GM23338 (cell line): ENCODE measurements around the gene THY1. TPM values are rescaled to one million over a fixed set of nuclear protein-coding genes. Genes with fewer than 3 reads are reported as not detected.

ENCODE experiments used
- ATAC-seq: fragments of 200-7000 bp; cut with Tn5 transposase; 3 replicates; pipeline ENCODE4 v1.9.1; 2020
- DNase-seq: peaks from one replicate; pipeline ENCODE4 v3.0.0-alpha.2; 2015; ENCODE audit warnings: low spot score
- H2AFZ ChIP-seq: fragments of 200-600 bp; sonication (generic); 2 replicates; pipeline ENCODE4 v1.8.0; 2016; ENCODE audit warnings: antibody characterized with exemption, mild to moderate bottlenecking, moderate library complexity
- H3F3A ChIP-seq: fragments of 200-600 bp; sonication (generic); replicated peaks from 2 replicates; pipeline ENCODE4 v1.8.0; 2017; ENCODE audit warnings: antibody characterized with exemption, mixed run types, low read depth
- H3K27ac ChIP-seq: fragments of 200-600 bp; sonication (generic); 2 replicates; pipeline ENCODE4 v1.6.1; 2016; ENCODE audit warnings: low read depth
- H3K27me3 ChIP-seq: fragments of 200-600 bp; sonication (generic); 2 replicates; pipeline ENCODE4 v1.8.0; 2016; ENCODE audit warnings: mild to moderate bottlenecking, mixed run types, moderate library complexity; ENCODE audit not compliant: insufficient read depth
- H3K36me3 ChIP-seq: fragments of 200-600 bp; sonication (generic); 2 replicates; pipeline ENCODE4 v1.8.0; 2016; ENCODE audit warnings: mild to moderate bottlenecking; ENCODE audit not compliant: insufficient read depth
- H3K4me1 ChIP-seq: fragments of 200-600 bp; sonication (generic); 2 replicates; pipeline ENCODE4 v1.8.0; 2016; ENCODE audit warnings: mild to moderate bottlenecking, moderate library complexity; ENCODE audit not compliant: insufficient read depth
- H3K4me2 ChIP-seq: fragments of 200-600 bp; sonication (generic); 2 replicates; pipeline ENCODE4 v1.7.1; 2017; ENCODE audit warnings: mixed run types
- H3K4me3 ChIP-seq: fragments of 200-600 bp; sonication (generic); 2 replicates; pipeline ENCODE4 v1.6.1; 2016; ENCODE audit warnings: mixed run types
- H3K79me2 ChIP-seq: fragments of 200-600 bp; sonication (generic); replicated peaks from 2 replicates; pipeline ENCODE4 v1.8.0; 2017; ENCODE audit warnings: mild to moderate bottlenecking; ENCODE audit not compliant: insufficient read depth
- H3K9me2 ChIP-seq: fragments of 200-600 bp; sonication (generic); 2 replicates; pipeline ENCODE4 v1.8.0; 2017; ENCODE audit not compliant: insufficient read depth
- H4K20me1 ChIP-seq: fragments of 200-600 bp; sonication (generic); replicated peaks from 2 replicates; pipeline ENCODE4 v1.8.0; 2017; ENCODE audit warnings: mild to moderate bottlenecking; ENCODE audit not compliant: insufficient read depth
- H3K27ac Mint-ChIP-seq: 2 replicates; pipeline ENCODE4 v1.8.0; 2020; ENCODE audit warnings: inconsistent platforms, mild to moderate bottlenecking, moderate library complexity, mixed read lengths
- H3K27me3 Mint-ChIP-seq: 3 replicates; pipeline ENCODE4 v1.8.0; 2022; ENCODE audit warnings: low read depth, mild to moderate bottlenecking, moderate library complexity, mixed read lengths, inconsistent platforms; ENCODE audit not compliant: insufficient read depth, poor library complexity
- H3K36me3 Mint-ChIP-seq: 3 replicates; pipeline ENCODE4 v1.8.0; 2021; ENCODE audit warnings: low read depth, mild to moderate bottlenecking, inconsistent platforms, moderate library complexity, mixed read lengths
- H3K4me1 Mint-ChIP-seq: 3 replicates; pipeline ENCODE4 v1.8.0; 2020; ENCODE audit warnings: mild to moderate bottlenecking, inconsistent platforms, mixed read lengths
- H3K4me3 Mint-ChIP-seq: 3 replicates; pipeline ENCODE4 v1.8.0; 2021; ENCODE audit warnings: moderate library complexity, mild to moderate bottlenecking, inconsistent platforms, mixed read lengths
- H3K9me3 Mint-ChIP-seq: 3 replicates; pipeline ENCODE4 v1.8.0; 2020; ENCODE audit warnings: moderate library complexity, mild to moderate bottlenecking, inconsistent platforms, mixed read lengths
- CREB1 ChIP-seq: fragments of 250-450 bp; sonication (Bioruptor Pico); IDR thresholded peaks from 2 replicates; pipeline ENCODE4 v1.5.0; 2020; ENCODE audit warnings: low read depth, mild to moderate bottlenecking, moderate library complexity
- POLR2AphosphoS5 ChIP-seq: IDR thresholded peaks from 2 replicates; pipeline ENCODE4 v1.6.1; 2016; ENCODE audit warnings: antibody characterized with exemption, low read depth
- STAT1 ChIP-seq: IDR thresholded peaks from one replicate; pipeline ENCODE4 v1.6.1; 2016; ENCODE audit warnings: antibody characterized with exemption; ENCODE audit not compliant: unreplicated experiment
- ZNF114 ChIP-seq: fragments of 250-450 bp; sonication (Bioruptor Pico); IDR thresholded peaks from 2 replicates; pipeline ENCODE4 v1.5.0; 2020; ENCODE audit warnings: mild to moderate bottlenecking, moderate library complexity
- polyA plus RNA-seq: library from polyadenylated mRNA; unstranded; fragments of >200 nt; fragmentation: Nextera tagmentation; extraction: Ambion mirVana; gene quantifications from 2 replicates; pipeline ENCODE4 v1.2.1, GENCODE V29; 2016
- total RNA-seq: library from RNA; depleted of rRNA; stranded (reverse); fragments of >200 nt; shearing (Covaris generic); gene quantifications from 2 replicates; pipeline ENCODE4 v1.2.3, GENCODE V29; 2014
- TF ChIP-seq, protein P1 (sequence below), 2 experiments: fragments of 200-600 bp in 1 of 2; sonication (generic) in 1 of 2; conservative IDR thresholded peaks; 2 replicates each; pipeline versions ENCODE4 v1.5.1 to v1.6.1; 2016 to 2017; ENCODE audit warnings: antibody characterized with exemption in 2 of 2, low read depth in 2 of 2, mild to moderate bottlenecking in 2 of 2, moderate library complexity in 1 of 2
- TF ChIP-seq, protein P2 (sequence below): IDR thresholded peaks from 2 replicates; pipeline ENCODE4 v1.6.1; 2016; ENCODE audit warnings: antibody characterized with exemption

The THY1 gene
- total and polyA plus RNA-seq, 2 experiments from 2014 or later, result 490 to 597 TPM

DNA sequence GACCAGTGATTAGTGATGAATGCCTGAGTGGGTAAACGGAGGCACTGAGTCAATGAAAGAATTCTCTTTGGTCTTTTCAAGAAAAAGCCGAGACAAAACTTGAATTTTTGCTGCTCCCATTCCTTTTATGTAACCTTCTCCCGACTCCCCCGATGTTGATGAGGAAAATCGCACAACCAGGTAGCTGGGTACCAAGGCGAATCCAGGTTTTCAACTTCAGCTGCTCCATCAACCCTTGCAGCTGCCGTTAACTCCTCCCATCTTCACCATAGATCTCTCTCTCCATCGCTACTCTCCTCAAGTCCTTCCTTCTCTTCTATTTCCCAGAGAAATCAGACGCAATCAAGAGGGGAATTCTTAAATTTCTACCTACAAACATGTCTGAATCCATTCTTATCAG is 40.9 kb downstream of the THY1 start:
- ATAC-seq, result no peak
- H3K4me1 Mint-ChIP-seq, result peaks cover 27% of the 10 kb centered on the region
- H3K27me3 Mint-ChIP-seq, result peaks cover 19% of the 10 kb centered on the region
- H3K4me3 Mint-ChIP-seq, result no peak overlapping the region
- Histone ChIP-seq H2AFZ (peak overlapping the region; percentile 83), H3K9me2 (no peaks in the 10 kb centered on the region), H4K20me1 (no peaks in the 10 kb centered on the region), H3K4me2 (peak overlapping the region; percentile 87), H3K4me3 (peak overlapping the region; percentile 68), H3K27ac (no peak overlapping the region), H3K27me3 (peaks cover 21% of the 10 kb centered on the region), H3K79me2 (no peaks in the 10 kb centered on the region), H3K4me1 (peaks cover 34% of the 10 kb centered on the region), H3F3A (peaks cover 10% of the 10 kb centered on the region; the same call in 1 of the 2 replicates), H3K36me3 (no peaks in the 10 kb centered on the region)
- H3K27ac Mint-ChIP-seq, result no peak overlapping the region; the same call in 1 of the 2 replicates
- no peak for TF ChIP-seq STAT1
- no peaks in the 10 kb centered on the region for H3K36me3 Mint-ChIP-seq
- DNase-seq, result peak; percentile 47
- H3K9me3 Mint-ChIP-seq, result no peaks in the 10 kb centered on the region

DNA sequence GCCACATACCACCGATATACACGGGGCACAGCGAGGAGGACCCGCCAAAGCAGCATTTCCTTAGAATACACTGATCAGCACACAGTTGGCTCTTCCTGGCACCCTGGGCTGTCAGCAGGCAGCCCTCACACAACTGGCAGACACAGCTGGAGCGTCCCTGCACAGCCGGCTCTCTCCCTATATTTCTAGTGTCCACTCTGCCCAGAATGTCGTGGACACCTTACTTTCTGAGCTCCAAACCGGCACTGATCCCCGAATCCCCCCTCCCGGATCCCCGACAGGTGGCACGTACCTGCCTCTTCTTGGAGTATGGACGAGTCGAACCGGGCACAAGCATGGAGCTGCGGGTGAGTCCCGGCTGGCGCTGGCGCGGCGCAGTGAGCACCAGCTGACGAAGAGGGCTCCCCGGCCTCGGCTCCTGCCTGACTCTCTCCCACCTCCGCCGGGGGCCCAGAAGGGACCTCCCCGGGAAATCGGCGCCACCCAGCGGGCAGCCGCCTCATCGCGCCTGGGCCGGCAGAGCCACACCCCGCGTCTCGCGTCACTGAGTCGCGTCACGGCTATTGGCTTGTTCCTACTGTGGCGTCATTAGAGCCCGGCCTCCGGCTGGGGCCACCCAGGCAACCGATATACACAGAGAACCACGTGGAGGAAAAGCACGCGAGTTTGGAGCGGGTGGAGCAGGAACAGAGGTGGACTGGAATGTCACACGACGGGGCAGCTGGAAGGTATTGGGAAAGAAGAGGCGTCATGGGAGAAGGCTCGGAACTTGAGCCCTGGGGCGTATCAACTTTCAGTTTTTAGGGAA is 41.6 kb downstream of the THY1 start, which contains the start of gene USP2:
TSS of gene USP2 (minus strand) at position 510 of the 808 bp plus-strand sequence. CDS start 8,210 bp downstream, outside the sequence.
- H3K4me1 ChIP-seq, result peaks cover 39% of the 10 kb centered on the region
- H3K9me2 ChIP-seq, result no peaks in the 10 kb centered on the region
- Mint-ChIP-seq H3K4me1 (peaks cover 33% of the 10 kb centered on the region), H3K9me3 (no peaks in the 10 kb centered on the region), H3K27ac (no peak within 1 kb of the TSS; the same call in none of the 2 replicates), H3K36me3 (no peaks in the 10 kb centered on the region), H3K27me3 (peaks cover 22% of the 10 kb centered on the region), H3K4me3 (no peak within 1 kb of the TSS)
- DNase-seq (peak; percentile 97), ATAC-seq (peak; percentile 77)
- H3K4me3 ChIP-seq, result peak within 1 kb of the TSS; percentile 68
- no peaks in the 10 kb centered on the region for H4K20me1 ChIP-seq
- H3K4me2 ChIP-seq, result peak within 1 kb of the TSS; percentile 87
- H3K27me3 ChIP-seq, result peaks cover 21% of the 10 kb centered on the region
- H3K36me3 ChIP-seq, result no peaks in the 10 kb centered on the region
- H3K79me2 ChIP-seq, result no peaks in the 10 kb centered on the region
- peaks cover 10% of the 10 kb centered on the region; the same call in 1 of the 2 replicates for H3F3A ChIP-seq
- no peak within 1 kb of the TSS for H3K27ac ChIP-seq
- peak within 1 kb of the TSS; percentile 99 for H2AFZ ChIP-seq
- TF ChIP-seq, protein P1, sequence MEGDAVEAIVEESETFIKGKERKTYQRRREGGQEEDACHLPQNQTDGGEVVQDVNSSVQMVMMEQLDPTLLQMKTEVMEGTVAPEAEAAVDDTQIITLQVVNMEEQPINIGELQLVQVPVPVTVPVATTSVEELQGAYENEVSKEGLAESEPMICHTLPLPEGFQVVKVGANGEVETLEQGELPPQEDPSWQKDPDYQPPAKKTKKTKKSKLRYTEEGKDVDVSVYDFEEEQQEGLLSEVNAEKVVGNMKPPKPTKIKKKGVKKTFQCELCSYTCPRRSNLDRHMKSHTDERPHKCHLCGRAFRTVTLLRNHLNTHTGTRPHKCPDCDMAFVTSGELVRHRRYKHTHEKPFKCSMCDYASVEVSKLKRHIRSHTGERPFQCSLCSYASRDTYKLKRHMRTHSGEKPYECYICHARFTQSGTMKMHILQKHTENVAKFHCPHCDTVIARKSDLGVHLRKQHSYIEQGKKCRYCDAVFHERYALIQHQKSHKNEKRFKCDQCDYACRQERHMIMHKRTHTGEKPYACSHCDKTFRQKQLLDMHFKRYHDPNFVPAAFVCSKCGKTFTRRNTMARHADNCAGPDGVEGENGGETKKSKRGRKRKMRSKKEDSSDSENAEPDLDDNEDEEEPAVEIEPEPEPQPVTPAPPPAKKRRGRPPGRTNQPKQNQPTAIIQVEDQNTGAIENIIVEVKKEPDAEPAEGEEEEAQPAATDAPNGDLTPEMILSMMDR (conservative IDR thresholded peaks at IDR 0.05; ENCODE audit: low read depth in 2 of 2), result peak; percentile 71 to 83
- peak; percentile 96 for TF ChIP-seq CREB1 (CRISPR knock-in tag)
- TF ChIP-seq, protein P2, sequence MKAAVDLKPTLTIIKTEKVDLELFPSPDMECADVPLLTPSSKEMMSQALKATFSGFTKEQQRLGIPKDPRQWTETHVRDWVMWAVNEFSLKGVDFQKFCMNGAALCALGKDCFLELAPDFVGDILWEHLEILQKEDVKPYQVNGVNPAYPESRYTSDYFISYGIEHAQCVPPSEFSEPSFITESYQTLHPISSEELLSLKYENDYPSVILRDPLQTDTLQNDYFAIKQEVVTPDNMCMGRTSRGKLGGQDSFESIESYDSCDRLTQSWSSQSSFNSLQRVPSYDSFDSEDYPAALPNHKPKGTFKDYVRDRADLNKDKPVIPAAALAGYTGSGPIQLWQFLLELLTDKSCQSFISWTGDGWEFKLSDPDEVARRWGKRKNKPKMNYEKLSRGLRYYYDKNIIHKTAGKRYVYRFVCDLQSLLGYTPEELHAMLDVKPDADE, result no peak

DNA sequence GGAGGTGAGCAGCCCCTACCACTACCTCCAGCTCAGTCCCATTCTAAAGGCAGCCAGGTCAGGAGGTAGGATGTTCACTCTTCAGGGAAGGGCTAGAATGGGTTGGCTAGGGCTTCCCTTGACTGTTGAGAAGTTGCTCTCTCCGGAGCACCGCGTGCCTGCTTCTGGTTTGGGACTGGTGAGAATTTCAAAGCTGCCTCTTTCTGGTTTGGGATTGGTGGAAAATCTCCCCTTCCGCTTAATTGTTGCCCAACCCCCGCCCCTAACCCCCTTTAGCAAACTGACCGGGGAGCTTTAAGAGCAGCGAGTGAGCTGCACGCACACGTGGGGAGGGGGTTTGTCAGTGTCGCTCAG is 42.2 kb downstream of the THY1 start:
- ATAC-seq (peak; percentile 9), DNase-seq (peak; percentile 75)
- H3K27me3 ChIP-seq, result peaks cover 21% of the 10 kb centered on the region
- Mint-ChIP-seq H3K27ac (no peak overlapping the region), H3K4me3 (no peak overlapping the region), H3K36me3 (no peaks in the 10 kb centered on the region), H3K27me3 (peaks cover 26% of the 10 kb centered on the region), H3K4me1 (peaks cover 37% of the 10 kb centered on the region), H3K9me3 (no peaks in the 10 kb centered on the region)
- no peak overlapping the region for H3K27ac ChIP-seq
- H3K4me3 ChIP-seq, result peak overlapping the region; percentile 68
- peak overlapping the region; percentile 99 for H2AFZ ChIP-seq
- H3K4me2 ChIP-seq, result peak overlapping the region; percentile 87
- no peaks in the 10 kb centered on the region for H3K36me3 ChIP-seq
- peaks cover 10% of the 10 kb centered on the region; the same call in 1 of the 2 replicates for H3F3A ChIP-seq
- H3K9me2 ChIP-seq, result no peaks in the 10 kb centered on the region
- peaks cover 45% of the 10 kb centered on the region for H3K4me1 ChIP-seq
- TF ChIP-seq ZNF114 (no peak), POLR2AphosphoS5 (peak; percentile 20; the same call in 1 of the 2 replicates)
- H3K79me2 ChIP-seq, result no peaks in the 10 kb centered on the region
- H4K20me1 ChIP-seq, result no peaks in the 10 kb centered on the region
